Spinal cord (tissue), 4 donors: ENCODE measurements around the gene KRTAP22-2. TPM values are rescaled to one million over a fixed set of nuclear protein-coding genes. Genes with fewer than 3 reads are reported as not detected.

ENCODE experiments used
- polyA plus RNA-seq, 2 donors: library from polyadenylated mRNA; unstranded; fragments of 120-200 nt; gene quantifications; one replicate each; pipeline ENCODE4 v1.2.1, GENCODE V29; 2013; ENCODE audit not compliant: insufficient read length in 2 of 2
- small RNA-seq: library from RNA; depleted of rRNA; stranded (forward); fragments of <200 nt; gene quantifications from one replicate; pipeline ENCODE3, GENCODE V24; 2014; ENCODE audit warnings: low replicate concordance
- total RNA-seq, 2 donors: library from RNA; depleted of rRNA in 1 of 2; stranded (reverse); fragments of 120-200 nt in 1 of 2; fragments of >200 nt in 1 of 2; gene quantifications; one replicate each; pipeline versions ENCODE4 v1.2.3 to v1.2.4, GENCODE V29; 2013 to 2014

The KRTAP22-2 gene
- total and polyA plus RNA-seq, 4 donors, result not detected

Small RNA genes within 50 kb of the gene (small RNA-seq; reads per million reads assigned to genes)
- gene KRTAP20-1 (not detected), gene KRTAP20-4 (not detected), gene KRTAP22-1 (not detected), gene KRTAP22-2 (not detected)

Other genes starting within 250 kb of the KRTAP22-2 start
- gene KRTAP23-1, start 241.8 kb downstream of the KRTAP22-2 start, total RNA-seq, result not detected
- gene KRTAP23-1, start 241.8 kb downstream of the KRTAP22-2 start, polyA plus RNA-seq, result not detected
- gene KRTAP13-2, start 218.1 kb downstream of the KRTAP22-2 start, total RNA-seq, result not detected
- gene KRTAP13-2, start 218.1 kb downstream of the KRTAP22-2 start, polyA plus RNA-seq, result not detected
- gene KRTAP13-1, start 194.4 kb downstream of the KRTAP22-2 start, total RNA-seq, result not detected
- gene KRTAP13-1, start 194.4 kb downstream of the KRTAP22-2 start, polyA plus RNA-seq, result not detected
- not detected for gene KRTAP13-3, start 164.5 kb downstream of the KRTAP22-2 start, total RNA-seq
- not detected for gene KRTAP13-3, start 164.5 kb downstream of the KRTAP22-2 start, polyA plus RNA-seq
- gene KRTAP13-4, start 160.2 kb downstream of the KRTAP22-2 start, total RNA-seq, result not detected
- not detected for gene KRTAP13-4, start 160.2 kb downstream of the KRTAP22-2 start, polyA plus RNA-seq
- not detected for gene KRTAP15-1, start 150.1 kb downstream of the KRTAP22-2 start, total RNA-seq
- not detected for gene KRTAP15-1, start 150.1 kb downstream of the KRTAP22-2 start, polyA plus RNA-seq
- not detected for gene KRTAP19-1, start 110.0 kb downstream of the KRTAP22-2 start, total RNA-seq
- gene KRTAP19-1, start 110.0 kb downstream of the KRTAP22-2 start, polyA plus RNA-seq, result not detected
- gene KRTAP19-2, start 103.0 kb downstream of the KRTAP22-2 start, total RNA-seq, result not detected
- not detected for gene KRTAP19-2, start 103.0 kb downstream of the KRTAP22-2 start, polyA plus RNA-seq
- not detected for gene KRTAP19-3, start 98.4 kb downstream of the KRTAP22-2 start, total RNA-seq
- gene KRTAP19-3, start 98.4 kb downstream of the KRTAP22-2 start, polyA plus RNA-seq, result not detected
- gene KRTAP19-4, start 93.2 kb downstream of the KRTAP22-2 start, total RNA-seq, result not detected
- gene KRTAP19-4, start 93.2 kb downstream of the KRTAP22-2 start, polyA plus RNA-seq, result not detected
- not detected for gene KRTAP19-5, start 88.3 kb downstream of the KRTAP22-2 start, total RNA-seq
- not detected for gene KRTAP19-5, start 88.3 kb downstream of the KRTAP22-2 start, polyA plus RNA-seq
- not detected for gene KRTAP19-6, start 48.5 kb downstream of the KRTAP22-2 start, total RNA-seq
- gene KRTAP19-6, start 48.5 kb downstream of the KRTAP22-2 start, polyA plus RNA-seq, result not detected
- gene KRTAP19-7, start 29.1 kb downstream of the KRTAP22-2 start, total RNA-seq, result not detected
- not detected for gene KRTAP19-7, start 29.1 kb downstream of the KRTAP22-2 start, polyA plus RNA-seq
- gene KRTAP6-3, start 2.0 kb upstream of the KRTAP22-2 start, total RNA-seq, result not detected
- gene KRTAP6-3, start 2.0 kb upstream of the KRTAP22-2 start, polyA plus RNA-seq, result not detected
- not detected for gene KRTAP6-2, start 8.5 kb upstream of the KRTAP22-2 start, total RNA-seq
- gene KRTAP6-2, start 8.5 kb upstream of the KRTAP22-2 start, polyA plus RNA-seq, result not detected
- not detected for gene KRTAP22-1, start 10.7 kb upstream of the KRTAP22-2 start, total RNA-seq
- gene KRTAP22-1, start 10.7 kb upstream of the KRTAP22-2 start, polyA plus RNA-seq, result not detected
- gene KRTAP6-1, start 23.5 kb upstream of the KRTAP22-2 start, total RNA-seq, result not detected
- gene KRTAP6-1, start 23.5 kb upstream of the KRTAP22-2 start, polyA plus RNA-seq, result not detected
- not detected for gene KRTAP20-1, start 26.0 kb upstream of the KRTAP22-2 start, total RNA-seq
- gene KRTAP20-1, start 26.0 kb upstream of the KRTAP22-2 start, polyA plus RNA-seq, result not detected
- gene KRTAP20-4, start 30.2 kb upstream of the KRTAP22-2 start, total RNA-seq, result not detected
- gene KRTAP20-4, start 30.2 kb upstream of the KRTAP22-2 start, polyA plus RNA-seq, result not detected
- not detected for gene KRTAP20-2, start 44.8 kb upstream of the KRTAP22-2 start, total RNA-seq
- not detected for gene KRTAP20-2, start 44.8 kb upstream of the KRTAP22-2 start, polyA plus RNA-seq
- gene KRTAP20-3, start 52.5 kb upstream of the KRTAP22-2 start, total RNA-seq, result not detected
- not detected for gene KRTAP20-3, start 52.5 kb upstream of the KRTAP22-2 start, polyA plus RNA-seq
- gene KRTAP21-3, start 128.4 kb upstream of the KRTAP22-2 start, total RNA-seq, result not detected
- not detected for gene KRTAP21-3, start 128.4 kb upstream of the KRTAP22-2 start, polyA plus RNA-seq
- not detected for gene KRTAP21-2, start 156.9 kb upstream of the KRTAP22-2 start, total RNA-seq
- gene KRTAP21-2, start 156.9 kb upstream of the KRTAP22-2 start, polyA plus RNA-seq, result not detected
- gene KRTAP21-1, start 165.0 kb upstream of the KRTAP22-2 start, total RNA-seq, result not detected
- gene KRTAP21-1, start 165.0 kb upstream of the KRTAP22-2 start, polyA plus RNA-seq, result not detected
- not detected for gene KRTAP8-1, start 222.9 kb upstream of the KRTAP22-2 start, total RNA-seq
- not detected for gene KRTAP8-1, start 222.9 kb upstream of the KRTAP22-2 start, polyA plus RNA-seq
- gene KRTAP7-1, start 239.4 kb upstream of the KRTAP22-2 start, total RNA-seq, result not detected
- gene KRTAP7-1, start 239.4 kb upstream of the KRTAP22-2 start, polyA plus RNA-seq, result not detected